ENCODE measurements around the gene WDTC1. TPM values are rescaled to one million over a fixed set of nuclear protein-coding genes. Genes with fewer than 3 reads are reported as not detected.

The WDTC1 gene
- total RNA-seq, 1 experiment from 2014 or later, result 26.6 TPM

DNA sequence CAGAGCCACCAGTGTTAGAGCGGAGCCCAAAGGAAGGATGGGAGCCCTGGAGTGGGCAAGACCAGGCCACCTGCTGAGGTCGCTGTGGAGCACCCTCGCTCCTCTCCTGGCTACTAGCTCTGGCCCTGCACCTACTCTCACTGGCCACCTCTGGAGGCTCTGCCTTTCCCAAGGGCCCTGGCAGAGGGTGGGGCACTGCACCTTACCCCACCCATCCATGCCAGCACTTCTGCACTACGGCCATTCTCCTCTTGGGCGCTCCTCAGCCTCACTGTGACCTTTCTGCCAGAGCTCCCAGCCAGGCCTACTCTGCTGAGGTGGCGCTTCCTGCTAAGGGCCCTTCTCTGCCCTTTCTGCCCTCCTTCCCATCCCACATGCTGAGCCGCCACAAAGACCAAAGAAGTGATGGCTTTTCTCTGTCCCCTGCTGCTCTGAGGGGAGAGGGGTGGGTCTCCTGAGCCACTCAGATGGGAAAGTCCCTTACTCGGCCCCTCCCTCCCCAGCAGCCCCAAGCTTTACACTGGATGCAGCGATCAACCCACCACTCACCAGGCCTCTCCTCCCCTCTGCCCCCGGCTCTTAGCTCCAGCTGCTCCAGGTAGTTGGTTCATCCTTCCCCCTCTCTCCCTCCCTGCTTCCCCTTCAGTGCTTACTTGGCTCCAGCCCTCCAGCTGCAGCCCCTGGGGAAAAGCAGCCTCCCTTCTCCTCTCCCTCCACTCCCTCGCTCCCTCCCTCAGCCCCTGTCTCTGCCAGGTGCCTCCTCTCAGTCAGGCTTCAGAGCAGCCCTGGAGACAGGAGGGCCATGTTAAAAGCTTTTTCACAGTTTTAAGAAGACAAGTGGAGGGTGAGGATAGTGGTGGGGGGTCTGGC, 72.7 kb downstream of the WDTC1 start:
- CTCF ChIA-PET, result interaction anchor here (0.8 to 2.8 kb wide), 13 partner anchors 9 to 300 kb away, joined by 3 to 11 read pairs (median 3); no protein-coding TSS in a partner anchor
- Histone ChIP-seq H3K27ac (ENCODE audit: low read depth, low read length) (no peak overlapping the region), H3K79me2 (ENCODE audit: insufficient read depth, low read length) (no peaks in the 10 kb centered on the region), H3K27me3 (ENCODE audit: insufficient read depth, low read length) (no peaks in the 10 kb centered on the region), H3K9ac (ENCODE audit: low read length) (no peak overlapping the region), H3K9me2 (ENCODE audit: insufficient read depth) (no peaks in the 10 kb centered on the region), H3K9me3 (ENCODE audit: control insufficient read depth in 1 of 2, insufficient read depth in 1 of 2, low read depth in 1 of 2, low read length in 2 of 2) (no peaks in the 10 kb centered on the region), H2AFZ (ENCODE audit: low read depth, low read length, poor library complexity, severe bottlenecking) (no peak overlapping the region), H3K4me1 (ENCODE audit: control insufficient read depth in 1 of 2, insufficient read depth in 2 of 2, low read length in 2 of 2) (peaks cover 6 to 14% of the 10 kb centered on the region in 2 experiments; a peak in 3 of 4 replicates), H3K36me3 (ENCODE audit: control insufficient read depth in 1 of 2, insufficient read depth in 2 of 2, low read length in 2 of 2) (no peaks in the 10 kb centered on the region), H4K20me1 (ENCODE audit: insufficient read depth) (no peaks in the 10 kb centered on the region), H3K4me2 (ENCODE audit: low read length) (peak overlapping the region; percentile 33), H3K4me3 (replicated peaks in 1 of 2; ENCODE audit: low read depth in 1 of 2, low read length in 2 of 2) (no peak overlapping the region)
- BruUV-seq (replicated peaks), result no TSS peak
- POLR2A ChIA-PET, result interaction anchor here (1.6 kb wide), 1 partner anchor 76 kb away, joined by 4 read pairs; the partner anchor contains the start of gene CD164L2
- DNase-seq (ENCODE audit: low read depth, low spot score) (peak; percentile 33), ATAC-seq (peak; percentile 97)
- RAD21 ChIA-PET (ENCODE audit: low non-redundant PET in 1 of 2, low total read pairs in 2 of 2, uncharacterized antibody in 2 of 2, unreplicated experiment in 2 of 2), result interaction anchor here (0.5 to 0.7 kb wide), 3 partner anchors 10 to 210 kb away, joined by 3 to 7 read pairs (median 5); no protein-coding TSS in a partner anchor
- intact Hi-C loops (cut with micrococcal nuclease), result no loop called here
- TF ChIP-seq RAD21 (IDR thresholded peaks at IDR 0.05; ENCODE audit: low read depth) (peak; percentile 52), ZFX (IDR thresholded peaks at IDR 0.05) (no peak)
- TF ChIP-seq, protein P1, sequence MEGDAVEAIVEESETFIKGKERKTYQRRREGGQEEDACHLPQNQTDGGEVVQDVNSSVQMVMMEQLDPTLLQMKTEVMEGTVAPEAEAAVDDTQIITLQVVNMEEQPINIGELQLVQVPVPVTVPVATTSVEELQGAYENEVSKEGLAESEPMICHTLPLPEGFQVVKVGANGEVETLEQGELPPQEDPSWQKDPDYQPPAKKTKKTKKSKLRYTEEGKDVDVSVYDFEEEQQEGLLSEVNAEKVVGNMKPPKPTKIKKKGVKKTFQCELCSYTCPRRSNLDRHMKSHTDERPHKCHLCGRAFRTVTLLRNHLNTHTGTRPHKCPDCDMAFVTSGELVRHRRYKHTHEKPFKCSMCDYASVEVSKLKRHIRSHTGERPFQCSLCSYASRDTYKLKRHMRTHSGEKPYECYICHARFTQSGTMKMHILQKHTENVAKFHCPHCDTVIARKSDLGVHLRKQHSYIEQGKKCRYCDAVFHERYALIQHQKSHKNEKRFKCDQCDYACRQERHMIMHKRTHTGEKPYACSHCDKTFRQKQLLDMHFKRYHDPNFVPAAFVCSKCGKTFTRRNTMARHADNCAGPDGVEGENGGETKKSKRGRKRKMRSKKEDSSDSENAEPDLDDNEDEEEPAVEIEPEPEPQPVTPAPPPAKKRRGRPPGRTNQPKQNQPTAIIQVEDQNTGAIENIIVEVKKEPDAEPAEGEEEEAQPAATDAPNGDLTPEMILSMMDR (IDR thresholded peaks at IDR 0.05 in 2 of 3, conservative IDR thresholded peaks at IDR 0.05 in 1 of 3; ENCODE audit: borderline replicate concordance in 1 of 3, insufficient read depth in 1 of 3, low read depth in 2 of 3, low read length in 2 of 3), result peak; percentile 45 to 68 (median 66); a peak in 5 of 6 replicates
- TF ChIP-seq, protein P2, sequence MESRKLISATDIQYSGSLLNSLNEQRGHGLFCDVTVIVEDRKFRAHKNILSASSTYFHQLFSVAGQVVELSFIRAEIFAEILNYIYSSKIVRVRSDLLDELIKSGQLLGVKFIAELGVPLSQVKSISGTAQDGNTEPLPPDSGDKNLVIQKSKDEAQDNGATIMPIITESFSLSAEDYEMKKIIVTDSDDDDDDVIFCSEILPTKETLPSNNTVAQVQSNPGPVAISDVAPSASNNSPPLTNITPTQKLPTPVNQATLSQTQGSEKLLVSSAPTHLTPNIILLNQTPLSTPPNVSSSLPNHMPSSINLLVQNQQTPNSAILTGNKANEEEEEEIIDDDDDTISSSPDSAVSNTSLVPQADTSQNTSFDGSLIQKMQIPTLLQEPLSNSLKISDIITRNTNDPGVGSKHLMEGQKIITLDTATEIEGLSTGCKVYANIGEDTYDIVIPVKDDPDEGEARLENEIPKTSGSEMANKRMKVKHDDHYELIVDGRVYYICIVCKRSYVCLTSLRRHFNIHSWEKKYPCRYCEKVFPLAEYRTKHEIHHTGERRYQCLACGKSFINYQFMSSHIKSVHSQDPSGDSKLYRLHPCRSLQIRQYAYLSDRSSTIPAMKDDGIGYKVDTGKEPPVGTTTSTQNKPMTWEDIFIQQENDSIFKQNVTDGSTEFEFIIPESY (IDR thresholded peaks at IDR 0.05; ENCODE audit: extremely low read depth, insufficient replicate concordance, low read length), result no peak

Data from HCT116 (cell line).